ENCODE measurements around the gene VAC14.
A peak's percentile ranks its signal among the peaks of the same experiment; 100 is the strongest.

Gene VAC14

GRCh38 chr16:70686376-70687101 is 114.4 kb downstream of the VAC14 start:
- Histone ChIP-seq H3K4me3 (ENCODE audit: low read depth, low read length) (peak overlapping the region; percentile 58), H3K9me3 (ENCODE audit: control insufficient read depth, insufficient read depth, low read depth, low read length) (no peaks in the 10 kb centered on the region), H3K36me3 (ENCODE audit: control insufficient read depth in 2 of 2, insufficient read depth in 1 of 2, low read length in 2 of 2) (peaks cover 0 to 14% of the 10 kb centered on the region in 2 experiments; a peak in 1 of 3 replicates), H3K4me1 (ENCODE audit: control insufficient read depth, insufficient read depth, low read length) (peaks cover 13% of the 10 kb centered on the region), H3K27ac (ENCODE audit: extremely low read depth, low read depth, low read length) (no peak overlapping the region)
- TF ChIP-seq TCF7L2 (IDR thresholded peaks at IDR 0.05; ENCODE audit: borderline replicate concordance, low read depth, low read length) (0 out of 2 replicates have a peak, but pooled peaks have one; percentile 9), ZNF394 (tag by site-specific recombination; IDR thresholded peaks at IDR 0.05; ENCODE audit: borderline replicate concordance) (no peak), ZBTB8A (tag by site-specific recombination; IDR thresholded peaks at IDR 0.05) (peak; percentile 33; the same call in 1 of the 2 replicates), CTCF (tag by site-specific recombination; IDR thresholded peaks at IDR 0.05) (no peak), SP3 (tag by site-specific recombination; IDR thresholded peaks at IDR 0.05) (0 out of 2 replicates have a peak, but pooled peaks have one; percentile 0), GLIS2 (tag by site-specific recombination; IDR thresholded peaks at IDR 0.05) (peak; percentile 62), HIC1 (tag by site-specific recombination; IDR thresholded peaks at IDR 0.05) (peak; percentile 63), KLF8 (tag by site-specific recombination; IDR thresholded peaks at IDR 0.05) (peak; percentile 12; the same call in 1 of the 2 replicates), GLIS1 (tag by site-specific recombination; IDR thresholded peaks at IDR 0.05) (peak; percentile 92), ZNF133 (tag by site-specific recombination; IDR thresholded peaks at IDR 0.05) (no peak), ZNF626 (tag by site-specific recombination; IDR thresholded peaks at IDR 0.05) (no peak), PATZ1 (tag by site-specific recombination; IDR thresholded peaks at IDR 0.05) (0 out of 2 replicates have a peak, but pooled peaks have one; percentile 47)
- ChIA-PET POLR2A (interaction anchor here (0.6 to 1.0 kb wide), 2 partner anchors 29 to 100 kb away, joined by 3 read pairs; no protein-coding TSS in a partner anchor), CTCF (interaction anchor here (0.7 to 1.4 kb wide), 2 partner anchors 85 to 155 kb away, joined by 3 to 6 read pairs; no protein-coding TSS in a partner anchor)

- Histone ChIP-seq H3K27ac (ENCODE audit: extremely low read depth, low read depth, low read length) (peak within 1 kb of the TSS; percentile 86; the same call in 1 of the 2 replicates), H3K9me3 (ENCODE audit: control insufficient read depth, insufficient read depth, low read depth, low read length) (no peaks in the 10 kb centered on the region), H3K4me1 (ENCODE audit: control insufficient read depth, insufficient read depth, low read length) (peaks cover 13% of the 10 kb centered on the region), H3K4me3 (ENCODE audit: low read depth, low read length) (peak within 1 kb of the TSS; percentile 58), H3K36me3 (ENCODE audit: control insufficient read depth in 2 of 2, insufficient read depth in 1 of 2, low read length in 2 of 2) (peaks cover 0 to 16% of the 10 kb centered on the region in 2 experiments; a peak in 1 of 3 replicates)
- POLR2A ChIA-PET: interaction anchor here (0.5 to 1.0 kb wide), 2 partner anchors 29 to 704 kb away, joined by 3 read pairs; no protein-coding TSS in a partner anchor
- CTCF ChIA-PET: no interaction called here
- TF ChIP-seq EGR2 (tag by site-specific recombination; IDR thresholded peaks at IDR 0.05; ENCODE audit: low read depth) (peak; percentile 63; the same call in 1 of the 2 replicates), ZNF449 (tag by site-specific recombination; IDR thresholded peaks at IDR 0.05) (peak; percentile 50; the same call in 1 of the 2 replicates), SP3 (tag by site-specific recombination; IDR thresholded peaks at IDR 0.05) (peak; percentile 32; the same call in 1 of the 2 replicates), ZNF600 (tag by site-specific recombination; IDR thresholded peaks at IDR 0.05) (no peak), ATF2 (tag by site-specific recombination; IDR thresholded peaks at IDR 0.05; ENCODE audit: low read depth) (no peak), SP2 (tag by site-specific recombination; IDR thresholded peaks at IDR 0.05) (peak; percentile 34), KLF10 (tag by site-specific recombination; IDR thresholded peaks at IDR 0.05) (0 out of 2 replicates have a peak, but pooled peaks have one; percentile 17), ZBTB8A (tag by site-specific recombination; IDR thresholded peaks at IDR 0.05) (peak; percentile 62; the same call in 1 of the 2 replicates), ZNF776 (tag by site-specific recombination; IDR thresholded peaks at IDR 0.05; ENCODE audit: borderline replicate concordance) (no peak), ZFHX2 (tag by site-specific recombination; conservative IDR thresholded peaks at IDR 0.05) (peak; percentile 82), KLF8 (tag by site-specific recombination; IDR thresholded peaks at IDR 0.05) (peak; percentile 48; the same call in 1 of the 2 replicates), ZNF341 (tag by site-specific recombination; IDR thresholded peaks at IDR 0.05; ENCODE audit: low read depth) (peak; percentile 91), KLF9 (tag by site-specific recombination; IDR thresholded peaks at IDR 0.05; ENCODE audit: low read depth) (peak; percentile 70), KLF1 (tag by site-specific recombination; IDR thresholded peaks at IDR 0.05) (peak; percentile 39; the same call in 1 of the 2 replicates)
These were observed 115.0 kb downstream of the VAC14 start, which contains the start of gene MTSS2 for GRCh38 chr16:70685938-70686375. TSS of gene MTSS2 (minus strand) at chr16:70686053. CDS start at chr16:70685791, 262 bp downstream.

Measured in HEK293 (cell line).